Effector memory CD4-positive, alpha-beta T cell (primary cell): ENCODE results near the gene SLC4A5.
"Not testable (repeated sequence)": the region's sequence is repeated elsewhere in the genome, so short reads cannot be mapped to it uniquely, and the experiment has no call there.

Experiments used
- DNase-seq, 3 donors: peaks; one replicate each; pipeline ENCODE4 v3.0.0-alpha.2; 2020
- H3K27ac ChIP-seq: 2 replicates; pipeline ENCODE4 v1.7.0; 2013; ENCODE audit warnings: mild to moderate bottlenecking, low read length, moderate library complexity; ENCODE audit not compliant: insufficient read depth, poor library complexity, severe bottlenecking
- H3K27me3 ChIP-seq: replicated peaks from 2 replicates; pipeline ENCODE4 v1.7.0; 2013; ENCODE audit warnings: mild to moderate bottlenecking, low read length; ENCODE audit not compliant: insufficient read depth, control insufficient read depth, poor library complexity, severe bottlenecking
- H3K36me3 ChIP-seq: 2 replicates; pipeline ENCODE4 v1.7.0; 2013; ENCODE audit warnings: mild to moderate bottlenecking, low read length, moderate library complexity; ENCODE audit not compliant: control insufficient read depth, insufficient read depth
- H3K4me1 ChIP-seq: 2 replicates; pipeline ENCODE4 v1.7.0; 2013; ENCODE audit warnings: low read length, mild to moderate bottlenecking; ENCODE audit not compliant: control insufficient read depth, insufficient read depth, poor library complexity, severe bottlenecking
- H3K4me3 ChIP-seq: 2 replicates; pipeline ENCODE4 v1.7.0; 2013; ENCODE audit warnings: low read length, low read depth, mild to moderate bottlenecking; ENCODE audit not compliant: insufficient read depth, poor library complexity, severe bottlenecking
- H3K9me3 ChIP-seq: 2 replicates; pipeline ENCODE4 v1.7.0; 2013; ENCODE audit warnings: mild to moderate bottlenecking, low read length, moderate library complexity; ENCODE audit not compliant: control insufficient read depth

The SLC4A5 gene

DNA sequence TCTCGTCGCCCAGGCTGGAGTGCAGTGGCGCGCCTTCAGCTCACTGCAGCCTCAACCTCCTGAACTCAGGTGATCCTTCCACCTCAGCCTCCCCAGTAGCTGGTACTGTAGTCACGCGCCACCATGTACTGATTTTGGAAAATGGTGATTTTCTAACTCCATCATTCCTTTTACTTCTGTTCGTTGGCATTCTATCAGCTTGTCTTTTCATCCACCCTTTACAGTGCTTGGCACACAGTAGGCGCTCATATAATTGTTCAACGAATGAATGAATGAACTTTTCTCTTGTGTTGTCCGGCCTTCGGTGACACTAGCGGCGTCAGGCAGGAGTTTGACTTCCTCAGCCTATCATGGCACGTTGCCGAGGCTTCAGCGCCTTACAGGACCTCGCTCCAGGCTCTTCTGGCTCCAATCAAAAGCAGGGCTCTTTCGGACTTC lies 145.2 kb downstream of the SLC4A5 start:
- H3K4me1 ChIP-seq = peaks cover 6% of the 10 kb centered on the region
- peak overlapping the region; percentile 88 for H3K27ac ChIP-seq
- no peak for DNase-seq
- no peaks in the 10 kb centered on the region for H3K36me3 ChIP-seq
- H3K4me3 ChIP-seq = peak overlapping the region; percentile 80
- no peaks in the 10 kb centered on the region for H3K9me3 ChIP-seq
- H3K27me3 ChIP-seq = no peaks in the 10 kb centered on the region

GRCh38 chr2:74197049-74197448 lies 146.2 kb downstream of the SLC4A5 start:
- Histone ChIP-seq H3K9me3 (no peaks in the 10 kb centered on the region), H3K27ac (no peak overlapping the region), H3K4me3 (no peak overlapping the region), H3K4me1 (peaks cover 6% of the 10 kb centered on the region), H3K27me3 (no peaks in the 10 kb centered on the region), H3K36me3 (no peaks in the 10 kb centered on the region)
- DNase-seq = no peak

DNA sequence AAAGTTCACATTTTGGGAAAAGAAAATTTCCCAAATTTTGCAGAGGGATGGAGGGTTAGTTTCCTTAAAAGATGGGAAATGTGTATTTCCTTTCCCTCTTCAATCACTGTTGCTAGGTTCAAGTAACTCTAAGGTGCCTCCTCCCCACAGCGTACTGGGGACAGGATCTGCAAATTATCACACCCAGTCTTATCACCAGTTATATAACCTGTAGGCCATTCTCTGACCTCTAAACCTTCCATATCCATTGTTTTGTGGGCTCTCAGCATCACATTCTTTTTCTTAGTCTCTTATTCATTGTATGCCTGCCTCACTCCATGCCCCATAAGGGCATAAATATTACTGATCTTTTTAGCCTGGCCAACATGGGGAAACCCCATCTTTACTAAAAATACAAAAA lies 148.4 kb downstream of the SLC4A5 start:
- Histone ChIP-seq H3K9me3 (no peaks in the 10 kb centered on the region), H3K36me3 (no peaks in the 10 kb centered on the region), H3K27ac (no peak overlapping the region), H3K4me3 (no peak overlapping the region), H3K27me3 (no peaks in the 10 kb centered on the region), H3K4me1 (peaks cover 6% of the 10 kb centered on the region)
- DNase-seq = no peak

GRCh38 chr2:74191596-74192380 lies 151.4 kb downstream of the SLC4A5 start:
- H3K9me3 ChIP-seq = no peaks in the 10 kb centered on the region
- no peaks in the 10 kb centered on the region for H3K36me3 ChIP-seq
- H3K4me1 ChIP-seq = no peaks in the 10 kb centered on the region
- H3K4me3 ChIP-seq = no peak overlapping the region
- no peak overlapping the region for H3K27ac ChIP-seq
- no peak for DNase-seq
- no peaks in the 10 kb centered on the region for H3K27me3 ChIP-seq

- Histone ChIP-seq H3K36me3 (no peaks in the 10 kb centered on the region), H3K27me3 (no peaks in the 10 kb centered on the region), H3K4me1 (no peaks in the 10 kb centered on the region), H3K4me3 (no peak overlapping the region), H3K27ac (no peak overlapping the region), H3K9me3 (no peaks in the 10 kb centered on the region)
- DNase-seq = no peak
These were observed 154.5 kb downstream of the SLC4A5 start for GRCh38 chr2:74188696-74189095.

DNA sequence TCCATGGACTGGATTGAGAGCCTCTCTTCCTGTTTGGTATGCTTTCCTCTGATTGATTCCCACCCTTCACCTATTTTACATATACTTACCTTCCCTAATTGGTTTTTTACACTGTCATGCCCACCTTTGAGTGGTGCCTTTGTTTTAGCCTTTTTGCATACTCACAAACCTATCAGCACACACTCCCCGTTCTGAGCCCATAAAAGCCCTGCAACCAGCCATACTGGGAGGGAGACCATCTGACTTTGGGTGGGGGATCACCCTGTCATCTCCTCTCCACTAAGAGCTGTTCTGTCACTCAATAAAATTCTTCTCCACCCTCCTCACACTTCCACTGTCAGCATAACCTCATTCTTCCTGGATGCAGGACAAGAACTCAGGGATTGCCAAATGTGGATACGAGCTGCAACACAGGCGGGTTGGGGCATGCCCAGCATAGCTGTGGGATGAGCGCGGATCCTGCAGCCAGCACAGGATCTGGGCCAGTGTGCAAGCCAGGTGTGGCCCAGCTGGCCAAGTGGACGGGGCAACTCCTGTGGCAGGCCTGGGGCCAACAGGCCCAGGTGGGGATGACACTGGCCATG lies 155.1 kb downstream of the SLC4A5 start:
- DNase-seq = no peak
- no peaks in the 10 kb centered on the region for H3K9me3 ChIP-seq
- no peak overlapping the region for H3K4me3 ChIP-seq
- H3K27me3 ChIP-seq = no peaks in the 10 kb centered on the region
- H3K36me3 ChIP-seq = no peaks in the 10 kb centered on the region
- no peak overlapping the region for H3K27ac ChIP-seq
- no peaks in the 10 kb centered on the region for H3K4me1 ChIP-seq

DNA sequence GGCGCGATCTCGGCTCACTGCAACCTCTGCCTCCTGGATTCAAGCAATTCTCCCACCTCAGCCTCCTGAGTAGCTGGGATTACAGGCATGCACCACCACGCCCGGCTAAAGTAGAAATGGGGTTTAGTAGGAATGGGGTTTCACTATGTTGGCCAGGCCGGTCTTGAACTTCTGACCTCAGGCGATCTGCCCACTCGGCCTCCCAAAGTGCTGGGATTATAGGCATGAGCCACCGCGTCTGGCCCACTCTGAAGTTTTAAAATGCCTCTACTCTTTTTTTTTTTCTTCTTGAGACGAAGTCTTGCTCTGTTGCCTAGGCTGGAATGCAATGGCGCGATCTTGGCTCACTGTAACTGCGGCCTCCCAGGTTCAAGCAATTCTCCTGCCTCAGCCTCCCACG lies 156.5 kb downstream of the SLC4A5 start:
- not testable (repeated sequence) for H3K27ac ChIP-seq, H3K4me3 ChIP-seq, H3K27me3 ChIP-seq, DNase-seq, H3K9me3 ChIP-seq, H3K4me1 ChIP-seq, H3K36me3 ChIP-seq

GRCh38 chr2:74186038-74186437 lies 157.2 kb downstream of the SLC4A5 start:
- DNase-seq = peak in 1 of 3 donors; percentile 14
- Histone ChIP-seq H3K4me3 (no peak overlapping the region), H3K9me3 (no peaks in the 10 kb centered on the region), H3K4me1 (no peaks in the 10 kb centered on the region), H3K27me3 (no peaks in the 10 kb centered on the region), H3K36me3 (no peaks in the 10 kb centered on the region), H3K27ac (no peak overlapping the region)

DNA sequence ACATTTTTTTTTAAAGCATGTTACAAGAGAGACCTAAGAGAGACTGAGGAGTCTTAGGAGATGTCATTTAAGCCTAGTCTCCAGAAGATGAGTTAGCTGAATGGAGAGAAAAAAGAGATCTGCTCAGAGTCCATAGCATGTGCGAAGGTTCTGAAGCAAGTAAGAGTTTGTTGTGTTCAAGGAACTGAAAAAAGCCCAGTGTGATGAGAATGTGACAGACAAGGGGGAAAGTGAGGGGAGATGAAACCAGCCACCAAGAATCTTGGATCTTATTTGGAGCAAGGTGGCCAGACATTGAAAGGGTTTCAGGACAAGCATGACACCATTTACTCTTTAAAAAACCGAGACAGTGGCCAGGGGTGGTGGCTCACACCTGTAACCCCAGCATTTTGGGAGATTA lies 159.3 kb downstream of the SLC4A5 start:
- no peak overlapping the region for H3K4me3 ChIP-seq
- DNase-seq = no peak
- H3K27me3 ChIP-seq = no peaks in the 10 kb centered on the region
- H3K36me3 ChIP-seq = no peaks in the 10 kb centered on the region
- H3K27ac ChIP-seq = no peak overlapping the region
- H3K9me3 ChIP-seq = no peaks in the 10 kb centered on the region
- H3K4me1 ChIP-seq = no peaks in the 10 kb centered on the region

- Histone ChIP-seq H3K4me3 (no peak overlapping the region), H3K4me1 (peaks cover 9% of the 10 kb centered on the region), H3K27ac (no peak overlapping the region), H3K36me3 (no peaks in the 10 kb centered on the region), H3K27me3 (no peaks in the 10 kb centered on the region), H3K9me3 (no peaks in the 10 kb centered on the region)
- no peak for DNase-seq
These were observed 161.5 kb downstream of the SLC4A5 start for GRCh38 chr2:74181739-74182138.
